Measurements from ENCODE around the gene MAMSTR.

DNA sequence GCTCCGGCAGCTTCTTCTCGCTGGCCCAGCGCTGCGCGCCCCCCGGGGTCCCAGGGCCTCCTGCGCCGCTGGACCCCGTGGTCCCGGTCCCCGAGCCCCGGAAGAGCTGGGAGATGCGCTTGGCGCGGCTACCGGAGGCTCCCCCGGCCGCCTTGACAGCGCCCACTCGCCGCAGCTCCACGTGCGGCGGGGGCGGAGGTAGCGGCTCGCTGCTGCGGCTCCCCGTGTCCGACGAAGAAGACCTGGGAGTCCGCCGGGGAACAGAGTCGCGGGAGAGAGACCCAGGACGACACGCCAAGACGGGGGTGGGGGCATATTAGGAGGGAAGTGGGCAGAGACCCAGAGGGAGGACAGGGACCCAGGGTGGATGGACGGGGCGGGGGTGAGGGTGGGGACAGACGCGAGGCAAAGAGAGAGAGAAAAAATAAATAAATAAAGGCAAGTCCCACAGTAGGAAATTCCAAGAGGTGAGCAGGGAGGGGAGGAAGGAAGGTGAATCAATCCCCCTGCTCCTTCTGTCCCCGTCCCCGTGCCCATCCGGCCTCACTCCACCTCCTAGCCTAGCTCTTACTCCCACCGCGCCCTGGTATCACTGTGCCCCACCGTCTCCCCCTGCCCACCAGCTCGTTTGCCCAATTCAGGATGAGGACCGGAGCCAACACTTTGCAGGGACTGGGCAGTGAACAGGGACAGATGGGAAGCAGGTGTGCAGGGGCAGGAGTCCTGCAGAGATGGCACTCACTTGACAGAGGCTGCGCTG lies 20.1 kb upstream of the MAMSTR start:
- TF ChIP-seq, protein P1, sequence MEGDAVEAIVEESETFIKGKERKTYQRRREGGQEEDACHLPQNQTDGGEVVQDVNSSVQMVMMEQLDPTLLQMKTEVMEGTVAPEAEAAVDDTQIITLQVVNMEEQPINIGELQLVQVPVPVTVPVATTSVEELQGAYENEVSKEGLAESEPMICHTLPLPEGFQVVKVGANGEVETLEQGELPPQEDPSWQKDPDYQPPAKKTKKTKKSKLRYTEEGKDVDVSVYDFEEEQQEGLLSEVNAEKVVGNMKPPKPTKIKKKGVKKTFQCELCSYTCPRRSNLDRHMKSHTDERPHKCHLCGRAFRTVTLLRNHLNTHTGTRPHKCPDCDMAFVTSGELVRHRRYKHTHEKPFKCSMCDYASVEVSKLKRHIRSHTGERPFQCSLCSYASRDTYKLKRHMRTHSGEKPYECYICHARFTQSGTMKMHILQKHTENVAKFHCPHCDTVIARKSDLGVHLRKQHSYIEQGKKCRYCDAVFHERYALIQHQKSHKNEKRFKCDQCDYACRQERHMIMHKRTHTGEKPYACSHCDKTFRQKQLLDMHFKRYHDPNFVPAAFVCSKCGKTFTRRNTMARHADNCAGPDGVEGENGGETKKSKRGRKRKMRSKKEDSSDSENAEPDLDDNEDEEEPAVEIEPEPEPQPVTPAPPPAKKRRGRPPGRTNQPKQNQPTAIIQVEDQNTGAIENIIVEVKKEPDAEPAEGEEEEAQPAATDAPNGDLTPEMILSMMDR (IDR thresholded peaks at IDR 0.05), result no peak
- no peak for TF ChIP-seq POLR2A (IDR thresholded peaks at IDR 0.05)
- no peak for TF ChIP-seq POLR2AphosphoS5 (IDR thresholded peaks at IDR 0.05; ENCODE audit: insufficient read depth in 1 of 2, low read depth in 1 of 2)
